Nephron progenitor cell (in vitro differentiated cells): Measurements from ENCODE around the gene PRRX2.
A peak's percentile ranks its signal among the peaks of the same experiment; 100 is the strongest.

Experiments
- DNase-seq: peaks from one replicate; pipeline ENCODE4 v3.0.0; 2021
- H3K27ac Mint-ChIP-seq: 2 replicates; pipeline ENCODE4 v1.8.0; 2021; ENCODE audit warnings: mild to moderate bottlenecking, moderate library complexity, mixed read lengths
- H3K27me3 Mint-ChIP-seq: 2 replicates; pipeline ENCODE4 v1.8.0; 2021; ENCODE audit warnings: mild to moderate bottlenecking, low read depth, mixed read lengths; ENCODE audit not compliant: poor library complexity
- H3K36me3 Mint-ChIP-seq: 2 replicates; pipeline ENCODE4 v1.8.0; 2021; ENCODE audit warnings: low read depth, mixed read lengths
- H3K4me1 Mint-ChIP-seq: 2 replicates; pipeline ENCODE4 v1.8.0; 2021; ENCODE audit warnings: mixed read lengths
- H3K4me3 Mint-ChIP-seq: 2 replicates; pipeline ENCODE4 v1.8.0; 2021; ENCODE audit warnings: mild to moderate bottlenecking, moderate library complexity, mixed read lengths
- H3K9me3 Mint-ChIP-seq: 2 replicates; pipeline ENCODE4 v1.8.0; 2021; ENCODE audit warnings: mild to moderate bottlenecking, moderate library complexity, mixed read lengths
- TF ChIP-seq, protein P1 (sequence below): fragments of 200-600 bp; sonication (generic); IDR thresholded peaks from 2 replicates; pipeline ENCODE4 v1.5.0; 2021; ENCODE audit warnings: antibody characterized with exemption

PRRX2 gene

DNA sequence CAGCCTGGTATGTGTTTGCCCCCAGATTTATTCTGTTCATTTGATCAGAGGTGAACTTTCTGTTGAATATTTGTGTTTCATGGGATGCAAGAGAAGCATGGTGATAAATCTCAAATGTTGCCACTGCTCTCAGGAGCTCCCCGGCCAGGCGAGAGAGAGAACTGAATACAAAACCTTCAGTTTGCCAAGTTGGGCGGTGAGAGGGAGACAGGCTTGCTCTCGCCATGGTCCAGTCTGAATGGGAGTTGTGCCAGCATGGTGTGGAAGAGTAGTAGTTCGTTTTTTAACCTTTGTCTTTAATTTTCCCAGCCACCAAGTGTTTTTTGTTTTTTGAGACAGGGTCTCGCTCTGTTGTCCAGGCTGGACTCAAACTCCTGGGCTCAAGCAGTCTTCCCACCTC lies 36.7 kb upstream of the PRRX2 start:
- Mint-ChIP-seq H3K36me3 (peaks cover 14% of the 10 kb centered on the region), H3K4me3 (no peak overlapping the region), H3K4me1 (peaks cover 71% of the 10 kb centered on the region), H3K27me3 (no peaks in the 10 kb centered on the region), H3K27ac (no peak overlapping the region), H3K9me3 (no peaks in the 10 kb centered on the region)
- TF ChIP-seq, protein P1, sequence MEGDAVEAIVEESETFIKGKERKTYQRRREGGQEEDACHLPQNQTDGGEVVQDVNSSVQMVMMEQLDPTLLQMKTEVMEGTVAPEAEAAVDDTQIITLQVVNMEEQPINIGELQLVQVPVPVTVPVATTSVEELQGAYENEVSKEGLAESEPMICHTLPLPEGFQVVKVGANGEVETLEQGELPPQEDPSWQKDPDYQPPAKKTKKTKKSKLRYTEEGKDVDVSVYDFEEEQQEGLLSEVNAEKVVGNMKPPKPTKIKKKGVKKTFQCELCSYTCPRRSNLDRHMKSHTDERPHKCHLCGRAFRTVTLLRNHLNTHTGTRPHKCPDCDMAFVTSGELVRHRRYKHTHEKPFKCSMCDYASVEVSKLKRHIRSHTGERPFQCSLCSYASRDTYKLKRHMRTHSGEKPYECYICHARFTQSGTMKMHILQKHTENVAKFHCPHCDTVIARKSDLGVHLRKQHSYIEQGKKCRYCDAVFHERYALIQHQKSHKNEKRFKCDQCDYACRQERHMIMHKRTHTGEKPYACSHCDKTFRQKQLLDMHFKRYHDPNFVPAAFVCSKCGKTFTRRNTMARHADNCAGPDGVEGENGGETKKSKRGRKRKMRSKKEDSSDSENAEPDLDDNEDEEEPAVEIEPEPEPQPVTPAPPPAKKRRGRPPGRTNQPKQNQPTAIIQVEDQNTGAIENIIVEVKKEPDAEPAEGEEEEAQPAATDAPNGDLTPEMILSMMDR, result no peak
- DNase-seq, result no peak

DNA sequence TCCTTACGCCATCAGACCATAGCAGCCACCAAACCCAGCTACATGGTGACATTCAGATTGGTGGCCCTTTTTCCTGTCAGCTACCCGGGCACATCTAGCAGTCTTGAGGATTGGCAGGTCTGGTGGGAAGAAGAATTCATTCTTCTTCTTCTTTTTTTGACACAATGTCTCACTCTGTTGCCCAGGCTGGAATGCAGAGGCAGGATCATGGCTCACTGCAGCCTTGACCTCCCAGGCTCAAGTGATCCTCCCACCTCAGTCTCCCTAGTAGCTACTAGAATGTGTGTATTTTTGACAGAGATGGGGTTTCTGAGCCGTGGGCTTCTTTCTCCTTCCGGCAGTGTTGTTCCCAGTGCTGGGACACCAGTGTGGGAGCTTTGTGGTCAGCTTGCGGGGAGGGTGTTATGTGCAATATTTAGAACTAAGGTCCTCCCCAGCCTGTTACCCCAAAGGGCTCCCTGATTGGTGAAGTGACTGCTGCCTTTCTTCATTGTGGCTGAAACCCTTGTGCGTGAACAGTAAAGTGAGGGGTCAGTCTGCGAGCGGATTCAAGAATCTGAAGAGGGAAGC lies 36.1 kb upstream of the PRRX2 start:
- H3K4me3 Mint-ChIP-seq, result peak overlapping the region; percentile 20
- peaks cover 19% of the 10 kb centered on the region for H3K36me3 Mint-ChIP-seq
- DNase-seq, result no peak
- no peak overlapping the region for H3K27ac Mint-ChIP-seq
- no peaks in the 10 kb centered on the region for H3K27me3 Mint-ChIP-seq
- H3K4me1 Mint-ChIP-seq, result peaks cover 67% of the 10 kb centered on the region
- H3K9me3 Mint-ChIP-seq, result no peaks in the 10 kb centered on the region
- TF ChIP-seq, protein P1, result no peak

GRCh38 chr9:129630967-129631673 lies 34.3 kb upstream of the PRRX2 start:
- Mint-ChIP-seq H3K4me1 (peaks cover 65% of the 10 kb centered on the region), H3K4me3 (peak overlapping the region; percentile 28), H3K27me3 (no peaks in the 10 kb centered on the region), H3K36me3 (peaks cover 31% of the 10 kb centered on the region), H3K9me3 (no peaks in the 10 kb centered on the region), H3K27ac (peak overlapping the region; percentile 97)
- DNase-seq, result no peak
- TF ChIP-seq, protein P1, result no peak

DNA sequence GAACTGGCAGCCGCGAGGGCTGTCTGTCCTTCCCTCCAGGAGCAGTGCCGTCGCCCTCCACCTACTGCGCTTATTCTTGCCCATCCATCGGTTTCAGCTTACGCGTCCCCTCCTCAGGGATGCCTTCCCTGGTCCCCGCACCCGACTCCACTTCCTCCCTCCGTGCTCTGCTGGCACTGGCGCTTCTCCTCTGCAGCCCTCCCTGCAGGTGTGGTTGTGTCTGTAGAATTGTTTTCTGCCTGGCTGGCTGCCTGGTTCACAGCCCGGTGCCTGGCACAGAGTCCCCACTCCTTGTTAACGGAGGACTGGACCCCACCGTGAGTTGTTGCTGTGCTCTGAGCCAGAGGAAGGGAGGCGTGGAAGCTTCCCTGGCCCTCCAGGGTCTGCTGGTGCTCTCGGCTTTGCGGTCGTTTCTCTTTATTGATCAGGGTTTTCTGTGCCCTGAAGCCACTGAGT lies 33.7 kb upstream of the PRRX2 start:
- H3K27ac Mint-ChIP-seq, result peak overlapping the region; percentile 97
- H3K4me1 Mint-ChIP-seq, result peaks cover 61% of the 10 kb centered on the region
- no peak overlapping the region for H3K4me3 Mint-ChIP-seq
- no peaks in the 10 kb centered on the region for H3K27me3 Mint-ChIP-seq
- no peaks in the 10 kb centered on the region for H3K9me3 Mint-ChIP-seq
- DNase-seq, result no peak
- TF ChIP-seq, protein P1, result no peak
- peaks cover 31% of the 10 kb centered on the region for H3K36me3 Mint-ChIP-seq

GRCh38 chr9:129632460-129632859 lies 33.0 kb upstream of the PRRX2 start:
- TF ChIP-seq, protein P1, result no peak

DNA sequence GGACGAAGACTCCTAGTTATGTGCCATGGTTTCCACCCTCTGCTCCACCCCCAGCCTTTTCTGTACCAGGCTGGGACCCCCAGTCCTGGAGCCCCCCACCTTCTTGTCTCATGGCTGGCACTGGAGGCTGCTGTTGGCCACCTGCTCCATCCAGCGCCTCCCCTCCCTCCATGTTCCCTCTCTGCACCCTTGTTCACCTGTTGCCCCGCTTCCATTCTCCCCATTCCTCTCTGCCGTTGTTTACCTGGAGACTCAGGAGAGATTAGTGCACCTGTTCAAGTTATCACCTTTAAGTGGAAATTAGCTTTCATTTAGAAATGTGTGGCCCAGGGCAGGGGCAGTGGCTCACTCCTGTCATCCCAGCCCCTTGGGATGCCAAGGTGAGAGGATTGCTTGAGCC lies 32.2 kb upstream of the PRRX2 start:
- H3K4me3 Mint-ChIP-seq, result no peak overlapping the region
- H3K9me3 Mint-ChIP-seq, result no peaks in the 10 kb centered on the region
- H3K27me3 Mint-ChIP-seq, result no peaks in the 10 kb centered on the region
- no peak overlapping the region for H3K27ac Mint-ChIP-seq
- peaks cover 46% of the 10 kb centered on the region for H3K4me1 Mint-ChIP-seq
- peaks cover 35% of the 10 kb centered on the region for H3K36me3 Mint-ChIP-seq
- TF ChIP-seq, protein P1, result no peak
- no peak for DNase-seq

More at GRCh38 chr9:129632460-129632859, 33.0 kb upstream of the PRRX2 start:
- Mint-ChIP-seq H3K36me3 (peaks cover 31% of the 10 kb centered on the region), H3K9me3 (no peaks in the 10 kb centered on the region), H3K4me1 (peaks cover 53% of the 10 kb centered on the region), H3K27me3 (no peaks in the 10 kb centered on the region), H3K4me3 (no peak overlapping the region), H3K27ac (peak overlapping the region; percentile 97)
- no peak for DNase-seq
